DOHH2 (cell line): ENCODE data around the gene ADK.

ENCODE experiments used
- CTCF ChIP-seq: fragments of 200-600 bp; sonication (generic); IDR thresholded peaks from one replicate; pipeline ENCODE4 v1.5.1; 2014; ENCODE audit warnings: antibody characterized with exemption, mild to moderate bottlenecking, low read depth, low read length; ENCODE audit not compliant: poor library complexity, severe bottlenecking
- EZH2phosphoT487 ChIP-seq: fragments of 200-600 bp; sonication (generic); IDR thresholded peaks from 2 replicates; pipeline ENCODE4 v1.6.1; 2017; ENCODE audit warnings: borderline replicate concordance, mild to moderate bottlenecking, antibody characterized with exemption, low read length, moderate library complexity, mixed read lengths

GRCh38 chr10:74297389-74298080 is 146.5 kb downstream of the ADK start:
- no peak for TF ChIP-seq CTCF
- no peak for TF ChIP-seq EZH2phosphoT487
